ENCODE data around the gene SLCO2B1. TPM values are rescaled to one million over a fixed set of nuclear protein-coding genes. Genes with fewer than 3 reads are reported as not detected.

The SLCO2B1 gene
- polyA plus RNA-seq, 6 donors from 2014 or later, result not detected

GRCh38 chr11:75182664-75183063 is 31.8 kb downstream of the SLCO2B1 start:
- Mint-ChIP-seq H3K9me3 (no peaks in the 10 kb centered on the region), H3K4me1 (no peaks in the 10 kb centered on the region), H3K27ac (no peak overlapping the region), H3K4me3 (no peak overlapping the region), H3K36me3 (no peaks in the 10 kb centered on the region), H3K27me3 (peaks cover 21 to 32% (median 24%) of the 10 kb centered on the region in 3 donors)
- DNase-seq, result no peak
- no peak for ATAC-seq (ENCODE audit: low read depth in 2 of 2)

- Mint-ChIP-seq H3K4me1 (no peaks in the 10 kb centered on the region), H3K27ac (no peak overlapping the region), H3K9me3 (no peaks in the 10 kb centered on the region), H3K27me3 (peaks cover 21 to 32% (median 24%) of the 10 kb centered on the region in 3 donors), H3K36me3 (no peaks in the 10 kb centered on the region), H3K4me3 (no peak overlapping the region)
- ATAC-seq (ENCODE audit: low read depth in 2 of 2) (no peak), DNase-seq (no peak)
Measured at GRCh38 chr11:75184051-75184450, 33.1 kb downstream of the SLCO2B1 start.

GRCh38 chr11:75184757-75185425 is 34.0 kb downstream of the SLCO2B1 start:
- no peaks in the 10 kb centered on the region for H3K4me1 Mint-ChIP-seq
- H3K9me3 Mint-ChIP-seq, result no peaks in the 10 kb centered on the region
- H3K36me3 Mint-ChIP-seq, result no peaks in the 10 kb centered on the region
- H3K27me3 Mint-ChIP-seq, result peaks cover 21 to 32% (median 24%) of the 10 kb centered on the region in 3 donors
- H3K4me3 Mint-ChIP-seq, result no peak overlapping the region
- no peak overlapping the region for H3K27ac Mint-ChIP-seq
- DNase-seq (no peak), ATAC-seq (ENCODE audit: low read depth in 2 of 2) (no peak)

- no peak for ATAC-seq (ENCODE audit: low read depth in 2 of 2)
- Mint-ChIP-seq H3K27ac (no peak overlapping the region), H3K27me3 (peaks cover 17 to 27% (median 19%) of the 10 kb centered on the region in 3 donors)
Measured at GRCh38 chr11:75185866-75186265, 35.0 kb downstream of the SLCO2B1 start.

GRCh38 chr11:75186999-75187398 is 36.1 kb downstream of the SLCO2B1 start:
- Mint-ChIP-seq H3K27me3 (peaks cover 9 to 16% (median 16%) of the 10 kb centered on the region in 3 donors), H3K27ac (no peak overlapping the region), H3K9me3 (no peaks in the 10 kb centered on the region), H3K36me3 (no peaks in the 10 kb centered on the region), H3K4me1 (no peaks in the 10 kb centered on the region), H3K4me3 (no peak overlapping the region)
- ATAC-seq (ENCODE audit: low read depth in 2 of 2) (no peak), DNase-seq (no peak)

More at GRCh38 chr11:75185866-75186265, 35.0 kb downstream of the SLCO2B1 start:
- Mint-ChIP-seq H3K4me3 (no peak overlapping the region), H3K9me3 (no peaks in the 10 kb centered on the region), H3K36me3 (no peaks in the 10 kb centered on the region), H3K4me1 (no peaks in the 10 kb centered on the region)
- no peak for DNase-seq

GRCh38 chr11:75188671-75189070 is 37.8 kb downstream of the SLCO2B1 start:
- Mint-ChIP-seq H3K36me3 (no peaks in the 10 kb centered on the region), H3K4me3 (no peak overlapping the region)

GRCh38 chr11:75189108-75189507 is 38.2 kb downstream of the SLCO2B1 start:
- H3K4me1 Mint-ChIP-seq, result no peaks in the 10 kb centered on the region
- H3K27me3 Mint-ChIP-seq, result peaks cover 0 to 12% (median 7%) of the 10 kb centered on the region in 3 donors
- DNase-seq (no peak), ATAC-seq (ENCODE audit: low read depth in 2 of 2) (no peak)
- H3K36me3 Mint-ChIP-seq, result no peaks in the 10 kb centered on the region
- H3K4me3 Mint-ChIP-seq, result no peak overlapping the region
- no peaks in the 10 kb centered on the region for H3K9me3 Mint-ChIP-seq
- H3K27ac Mint-ChIP-seq, result no peak overlapping the region

More at GRCh38 chr11:75188671-75189070, 37.8 kb downstream of the SLCO2B1 start:
- ATAC-seq (ENCODE audit: low read depth in 2 of 2) (no peak), DNase-seq (no peak)
- no peaks in the 10 kb centered on the region for H3K4me1 Mint-ChIP-seq
- H3K9me3 Mint-ChIP-seq, result no peaks in the 10 kb centered on the region
- peaks cover 0 to 12% (median 11%) of the 10 kb centered on the region in 3 donors for H3K27me3 Mint-ChIP-seq
- no peak overlapping the region for H3K27ac Mint-ChIP-seq

- Mint-ChIP-seq H3K4me1 (no peaks in the 10 kb centered on the region), H3K27me3 (peaks cover 0 to 9% (median 0%) of the 10 kb centered on the region in 3 donors), H3K4me3 (peak overlapping the region in 1 of 8 donors; percentile 43), H3K9me3 (no peaks in the 10 kb centered on the region), H3K27ac (no peak overlapping the region), H3K36me3 (no peaks in the 10 kb centered on the region)
- ATAC-seq (ENCODE audit: low read depth in 2 of 2) (no peak), DNase-seq (no peak)
Measured at GRCh38 chr11:75189911-75190310, 39.0 kb downstream of the SLCO2B1 start.

- Mint-ChIP-seq H3K27me3 (peaks cover 0 to 7% (median 1%) of the 10 kb centered on the region in 3 donors), H3K36me3 (no peaks in the 10 kb centered on the region), H3K4me1 (no peaks in the 10 kb centered on the region), H3K27ac (peak overlapping the region in 1 of 6 donors; percentile 18), H3K9me3 (no peaks in the 10 kb centered on the region), H3K4me3 (no peak overlapping the region)
- no peak for ATAC-seq (ENCODE audit: low read depth in 2 of 2)
- DNase-seq, result no peak
Measured at GRCh38 chr11:75190652-75191329, 39.9 kb downstream of the SLCO2B1 start.

GRCh38 chr11:75191330-75191717 is 40.4 kb downstream of the SLCO2B1 start:
- H3K27me3 Mint-ChIP-seq, result peaks cover 0 to 7% (median 6%) of the 10 kb centered on the region in 3 donors
- no peaks in the 10 kb centered on the region for H3K9me3 Mint-ChIP-seq
- H3K36me3 Mint-ChIP-seq, result no peaks in the 10 kb centered on the region
- no peak overlapping the region for H3K4me3 Mint-ChIP-seq
- DNase-seq, result no peak
- no peak for ATAC-seq (ENCODE audit: low read depth in 2 of 2)
- H3K27ac Mint-ChIP-seq, result no peak overlapping the region
- no peaks in the 10 kb centered on the region for H3K4me1 Mint-ChIP-seq

- Mint-ChIP-seq H3K4me1 (no peaks in the 10 kb centered on the region), H3K36me3 (no peaks in the 10 kb centered on the region), H3K27me3 (peaks cover 0 to 8% (median 8%) of the 10 kb centered on the region in 3 donors), H3K9me3 (no peaks in the 10 kb centered on the region), H3K27ac (peak overlapping the region in 1 of 6 donors; percentile 65), H3K4me3 (peak overlapping the region in 1 of 8 donors; percentile 70)
- ATAC-seq (ENCODE audit: low read depth in 2 of 2) (no peak), DNase-seq (no peak)
Measured at GRCh38 chr11:75193271-75193670, 42.4 kb downstream of the SLCO2B1 start.

GRCh38 chr11:75193711-75194110 is 42.8 kb downstream of the SLCO2B1 start:
- no peak overlapping the region for H3K27ac Mint-ChIP-seq
- no peaks in the 10 kb centered on the region for H3K4me1 Mint-ChIP-seq
- DNase-seq (no peak), ATAC-seq (ENCODE audit: low read depth in 2 of 2) (no peak)
- no peaks in the 10 kb centered on the region for H3K9me3 Mint-ChIP-seq
- H3K4me3 Mint-ChIP-seq, result no peak overlapping the region
- H3K36me3 Mint-ChIP-seq, result no peaks in the 10 kb centered on the region
- peaks cover 0 to 8% (median 8%) of the 10 kb centered on the region in 3 donors for H3K27me3 Mint-ChIP-seq

GRCh38 chr11:75194147-75194546 is 43.2 kb downstream of the SLCO2B1 start:
- no peak overlapping the region for H3K4me3 Mint-ChIP-seq
- ATAC-seq (ENCODE audit: low read depth in 2 of 2) (no peak), DNase-seq (no peak)
- H3K9me3 Mint-ChIP-seq, result no peaks in the 10 kb centered on the region
- no peaks in the 10 kb centered on the region for H3K36me3 Mint-ChIP-seq
- H3K27ac Mint-ChIP-seq, result peak overlapping the region in 1 of 6 donors; percentile 42
- H3K4me1 Mint-ChIP-seq, result no peaks in the 10 kb centered on the region
- H3K27me3 Mint-ChIP-seq, result peaks cover 0 to 8% (median 8%) of the 10 kb centered on the region in 3 donors

Data from naive B cell (primary cell).